Panc1 (cell line): ENCODE data around the gene SNX24. TPM values are rescaled to one million over a fixed set of nuclear protein-coding genes. Genes with fewer than 3 reads are reported as not detected.

ENCODE experiments used
- ATAC-seq: fragments of 200-7000 bp; cut with Tn5 transposase; 2 replicates; pipeline ENCODE4 v1.9.1; 2020; ENCODE audit warnings: mild to moderate bottlenecking, moderate library complexity
- BruUV-seq: library from RNA; stranded (reverse); fragments of 400-500 nt; replicated peaks from 2 replicates; lab custom pipeline; 2021; lab: Mats Ljungman, UMichigan
- CTCF ChIA-PET: fragments of 300-600 bp; sonication (Branson Sonifier 250); formaldehyde crosslinking; loops from one replicate; lab custom pipeline; 2022; ENCODE audit warnings: antibody characterized with exemption; lab: Charles Lee
- POLR2A ChIA-PET: fragments of 300-600 bp; sonication (Branson Sonifier 250); formaldehyde crosslinking; loops from one replicate; lab custom pipeline; 2022; ENCODE audit warnings: antibody characterized with exemption; lab: Charles Lee
- DNase-seq: peaks from one replicate; pipeline ENCODE4 v3.0.0-alpha.2; 2010; ENCODE audit warnings: low read depth, low spot score
- H3K27ac ChIP-seq: 2 replicates; pipeline ENCODE4 v1.5.1; 2011; ENCODE audit warnings: mild to moderate bottlenecking, low read length, inconsistent platforms
- H3K27me3 ChIP-seq: fragments of 200-500 bp; sonication (Bioruptor generic); 2 replicates; pipeline ENCODE4 v1.6.0; 2014; ENCODE audit warnings: low read length, inconsistent platforms; ENCODE audit not compliant: control insufficient read depth, insufficient read depth
- H3K36me3 ChIP-seq: fragments of 200-500 bp; sonication (Bioruptor generic); 2 replicates; pipeline ENCODE4 v1.5.1; 2014; ENCODE audit warnings: inconsistent platforms, mild to moderate bottlenecking, low read length, moderate library complexity; ENCODE audit not compliant: control insufficient read depth, insufficient read depth
- H3K4me1 ChIP-seq: 2 replicates; pipeline ENCODE4 v1.5.1; 2011; ENCODE audit warnings: inconsistent platforms, mild to moderate bottlenecking, low read length, moderate library complexity; ENCODE audit not compliant: control insufficient read depth, insufficient read depth
- H3K4me3 ChIP-seq, 2 experiments: 2 replicates each; pipeline ENCODE4 v1.5.1; 2011 to 2012; ENCODE audit warnings: low read depth in 2 of 2, low read length in 2 of 2, mild to moderate bottlenecking in 2 of 2, inconsistent platforms in 1 of 2, moderate library complexity in 1 of 2
- H3K9me3 ChIP-seq: fragments of 200-500 bp; sonication (Bioruptor generic); 2 replicates; pipeline ENCODE4 v1.5.1; 2014; ENCODE audit warnings: low read depth, mild to moderate bottlenecking, inconsistent platforms, low read length, moderate library complexity; ENCODE audit not compliant: control insufficient read depth, insufficient read depth
- POLR2AphosphoS5 ChIP-seq: IDR thresholded peaks from 2 replicates; pipeline ENCODE4 v1.6.1; 2012; ENCODE audit warnings: mild to moderate bottlenecking, low read depth, low read length, moderate library complexity
- REST ChIP-seq, 2 experiments: IDR thresholded peaks; 2 replicates each; pipeline ENCODE4 v1.6.1; 2011 to 2012; ENCODE audit warnings: low read depth in 2 of 2, control low read depth in 1 of 2, low read length in 1 of 2, mild to moderate bottlenecking in 1 of 2, moderate library complexity in 1 of 2; ENCODE audit not compliant: insufficient read depth in 1 of 2
- SIN3A ChIP-seq: IDR thresholded peaks from 2 replicates; pipeline ENCODE4 v1.6.1; 2012; ENCODE audit warnings: low read depth, mild to moderate bottlenecking, low read length, moderate library complexity, borderline replicate concordance; ENCODE audit not compliant: insufficient read depth
- TCF7L2 ChIP-seq: IDR thresholded peaks from 2 replicates; pipeline ENCODE4 v1.6.1; 2011; ENCODE audit warnings: mild to moderate bottlenecking, low read depth, low read length, inconsistent platforms
- in situ Hi-C: cut with HindIII; loops from 2 replicates; pipeline ENCODE4 v1.10.0; 2016; ENCODE audit warnings: low sequenced_read_pairs, low pct_unique_long_range_greater_than_20kb
- intact Hi-C: fragments of 100-400 bp; cut with micrococcal nuclease; formaldehyde crosslinking; loops from one replicate; pipeline ENCODE4 v1.10.0; 2022; ENCODE audit not compliant: unreplicated experiment
- total RNA-seq: library from RNA; stranded (reverse); gene quantifications from one replicate; pipeline ENCODE4 v1.2.1, GENCODE V29; 2021; ENCODE audit not compliant: unreplicated experiment
- TF ChIP-seq, protein P1 (sequence below): fragments of 450-650 bp; IDR thresholded peaks from 2 replicates; pipeline ENCODE4 v1.5.1; 2017; ENCODE audit warnings: mild to moderate bottlenecking

Gene SNX24
- total RNA-seq, 1 experiment from 2014 or later: 32.8 TPM

DNA sequence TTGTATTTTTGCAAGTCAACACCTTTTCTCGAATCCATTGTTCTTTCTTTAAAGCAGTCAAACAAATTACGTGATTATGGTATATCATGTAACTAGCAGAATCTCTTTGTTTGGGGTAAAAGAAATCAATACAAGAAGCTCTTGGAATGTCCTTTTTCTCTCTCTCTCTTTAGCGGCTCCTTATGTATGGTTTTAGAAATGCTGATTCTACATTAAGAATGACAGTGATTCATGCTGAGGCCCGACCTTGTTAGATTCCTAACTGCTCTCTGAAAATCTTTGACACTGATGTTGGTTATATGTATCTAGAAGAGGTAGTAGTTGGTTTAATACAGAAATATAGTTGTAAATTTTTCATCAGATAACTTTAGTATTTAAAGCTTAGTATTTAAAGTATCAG lies 76.4 kb downstream of the SNX24 start:
- Histone ChIP-seq H3K4me1 (no peaks in the 10 kb centered on the region), H3K27me3 (no peaks in the 10 kb centered on the region), H3K4me3 (no peak overlapping the region), H3K36me3 (no peaks in the 10 kb centered on the region), H3K27ac (no peak overlapping the region), H3K9me3 (no peaks in the 10 kb centered on the region)
- POLR2A ChIA-PET: no interaction called here
- BruUV-seq: no TSS peak
- DNase-seq: no peak
- no peak for ATAC-seq
- TF ChIP-seq, protein P1, sequence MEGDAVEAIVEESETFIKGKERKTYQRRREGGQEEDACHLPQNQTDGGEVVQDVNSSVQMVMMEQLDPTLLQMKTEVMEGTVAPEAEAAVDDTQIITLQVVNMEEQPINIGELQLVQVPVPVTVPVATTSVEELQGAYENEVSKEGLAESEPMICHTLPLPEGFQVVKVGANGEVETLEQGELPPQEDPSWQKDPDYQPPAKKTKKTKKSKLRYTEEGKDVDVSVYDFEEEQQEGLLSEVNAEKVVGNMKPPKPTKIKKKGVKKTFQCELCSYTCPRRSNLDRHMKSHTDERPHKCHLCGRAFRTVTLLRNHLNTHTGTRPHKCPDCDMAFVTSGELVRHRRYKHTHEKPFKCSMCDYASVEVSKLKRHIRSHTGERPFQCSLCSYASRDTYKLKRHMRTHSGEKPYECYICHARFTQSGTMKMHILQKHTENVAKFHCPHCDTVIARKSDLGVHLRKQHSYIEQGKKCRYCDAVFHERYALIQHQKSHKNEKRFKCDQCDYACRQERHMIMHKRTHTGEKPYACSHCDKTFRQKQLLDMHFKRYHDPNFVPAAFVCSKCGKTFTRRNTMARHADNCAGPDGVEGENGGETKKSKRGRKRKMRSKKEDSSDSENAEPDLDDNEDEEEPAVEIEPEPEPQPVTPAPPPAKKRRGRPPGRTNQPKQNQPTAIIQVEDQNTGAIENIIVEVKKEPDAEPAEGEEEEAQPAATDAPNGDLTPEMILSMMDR: no peak
- in situ Hi-C loops (no loop called here), intact Hi-C loops (no loop called here)
- CTCF ChIA-PET: no interaction called here

DNA sequence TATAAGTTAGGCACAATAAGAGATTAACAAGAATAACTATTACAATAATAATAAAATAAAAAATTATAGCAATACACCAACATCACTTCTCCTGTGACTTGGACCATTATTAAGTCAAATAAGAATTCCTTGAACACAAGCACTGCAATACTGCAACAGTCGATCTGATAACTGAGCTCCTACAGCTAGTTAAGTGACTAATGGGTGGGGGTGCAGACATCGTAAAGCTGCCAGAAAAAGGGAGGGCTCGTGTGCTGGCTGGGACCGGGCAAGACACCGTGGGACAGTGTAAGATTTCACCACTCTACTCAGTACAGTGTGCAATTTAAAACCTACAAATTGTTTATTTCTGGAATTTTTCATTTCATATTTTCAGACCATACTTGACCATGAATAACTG lies 78.8 kb downstream of the SNX24 start:
- ChIA-PET POLR2A (no interaction called here), CTCF (no interaction called here)
- no peaks in the 10 kb centered on the region for H3K9me3 ChIP-seq
- H3K4me3 ChIP-seq: no peak overlapping the region
- H3K27ac ChIP-seq: no peak overlapping the region
- no peak for DNase-seq
- no peak for ATAC-seq
- H3K4me1 ChIP-seq: no peaks in the 10 kb centered on the region
- H3K36me3 ChIP-seq: no peaks in the 10 kb centered on the region
- in situ Hi-C loops: no loop called here
- TF ChIP-seq TCF7L2 (no peak), REST (IDR thresholded peaks at IDR 0.05; ENCODE audit: insufficient read depth in 1 of 2, low read depth in 2 of 2, low read length in 1 of 2) (no peak), SIN3A (no peak), POLR2AphosphoS5 (no peak)
- TF ChIP-seq, protein P1: no peak
- intact Hi-C loops: no loop called here
- no peaks in the 10 kb centered on the region for H3K27me3 ChIP-seq
- no TSS peak for BruUV-seq
